Panc1 (cell line): Measurements from ENCODE around the gene CDH13. TPM values are rescaled to one million over a fixed set of nuclear protein-coding genes. Genes with fewer than 3 reads are reported as not detected.

Experiments
- ATAC-seq: fragments of 200-7000 bp; cut with Tn5 transposase; 2 replicates; pipeline ENCODE4 v1.9.1; 2020; ENCODE audit warnings: mild to moderate bottlenecking, moderate library complexity
- BruUV-seq: library from RNA; stranded (reverse); fragments of 400-500 nt; replicated peaks from 2 replicates; lab custom pipeline; 2021; lab: Mats Ljungman, UMichigan
- CTCF ChIA-PET: fragments of 300-600 bp; sonication (Branson Sonifier 250); formaldehyde crosslinking; loops from one replicate; lab custom pipeline; 2022; ENCODE audit warnings: antibody characterized with exemption; lab: Charles Lee
- POLR2A ChIA-PET: fragments of 300-600 bp; sonication (Branson Sonifier 250); formaldehyde crosslinking; loops from one replicate; lab custom pipeline; 2022; ENCODE audit warnings: antibody characterized with exemption; lab: Charles Lee
- DNase-seq: peaks from one replicate; pipeline ENCODE4 v3.0.0-alpha.2; 2010; ENCODE audit warnings: low read depth, low spot score
- H3K27ac ChIP-seq: 2 replicates; pipeline ENCODE4 v1.5.1; 2011; ENCODE audit warnings: mild to moderate bottlenecking, low read length, inconsistent platforms
- H3K27me3 ChIP-seq: fragments of 200-500 bp; sonication (Bioruptor generic); 2 replicates; pipeline ENCODE4 v1.6.0; 2014; ENCODE audit warnings: low read length, inconsistent platforms; ENCODE audit not compliant: control insufficient read depth, insufficient read depth
- H3K36me3 ChIP-seq: fragments of 200-500 bp; sonication (Bioruptor generic); 2 replicates; pipeline ENCODE4 v1.5.1; 2014; ENCODE audit warnings: inconsistent platforms, mild to moderate bottlenecking, low read length, moderate library complexity; ENCODE audit not compliant: control insufficient read depth, insufficient read depth
- H3K4me1 ChIP-seq: 2 replicates; pipeline ENCODE4 v1.5.1; 2011; ENCODE audit warnings: inconsistent platforms, mild to moderate bottlenecking, low read length, moderate library complexity; ENCODE audit not compliant: control insufficient read depth, insufficient read depth
- H3K4me3 ChIP-seq, 2 experiments: 2 replicates each; pipeline ENCODE4 v1.5.1; 2011 to 2012; ENCODE audit warnings: low read depth in 2 of 2, low read length in 2 of 2, mild to moderate bottlenecking in 2 of 2, inconsistent platforms in 1 of 2, moderate library complexity in 1 of 2
- H3K9me3 ChIP-seq: fragments of 200-500 bp; sonication (Bioruptor generic); 2 replicates; pipeline ENCODE4 v1.5.1; 2014; ENCODE audit warnings: low read depth, mild to moderate bottlenecking, inconsistent platforms, low read length, moderate library complexity; ENCODE audit not compliant: control insufficient read depth, insufficient read depth
- POLR2AphosphoS5 ChIP-seq: IDR thresholded peaks from 2 replicates; pipeline ENCODE4 v1.6.1; 2012; ENCODE audit warnings: mild to moderate bottlenecking, low read depth, low read length, moderate library complexity
- SIN3A ChIP-seq: IDR thresholded peaks from 2 replicates; pipeline ENCODE4 v1.6.1; 2012; ENCODE audit warnings: low read depth, mild to moderate bottlenecking, low read length, moderate library complexity, borderline replicate concordance; ENCODE audit not compliant: insufficient read depth
- TCF7L2 ChIP-seq: IDR thresholded peaks from 2 replicates; pipeline ENCODE4 v1.6.1; 2011; ENCODE audit warnings: mild to moderate bottlenecking, low read depth, low read length, inconsistent platforms
- in situ Hi-C: cut with HindIII; loops from 2 replicates; pipeline ENCODE4 v1.10.0; 2016; ENCODE audit warnings: low sequenced_read_pairs, low pct_unique_long_range_greater_than_20kb
- intact Hi-C: fragments of 100-400 bp; cut with micrococcal nuclease; formaldehyde crosslinking; loops from one replicate; pipeline ENCODE4 v1.10.0; 2022; ENCODE audit not compliant: unreplicated experiment
- total RNA-seq: library from RNA; stranded (reverse); gene quantifications from one replicate; pipeline ENCODE4 v1.2.1, GENCODE V29; 2021; ENCODE audit not compliant: unreplicated experiment
- TF ChIP-seq, protein P1 (sequence below): fragments of 450-650 bp; IDR thresholded peaks from 2 replicates; pipeline ENCODE4 v1.5.1; 2017; ENCODE audit warnings: mild to moderate bottlenecking
- TF ChIP-seq, protein P2 (sequence below), 2 experiments: IDR thresholded peaks; 2 replicates each; pipeline ENCODE4 v1.6.1; 2011 to 2012; ENCODE audit warnings: low read depth in 2 of 2, control low read depth in 1 of 2, low read length in 1 of 2, mild to moderate bottlenecking in 1 of 2, moderate library complexity in 1 of 2; ENCODE audit not compliant: insufficient read depth in 1 of 2

Gene CDH13
- total RNA-seq, 1 experiment from 2014 or later = not detected

DNA sequence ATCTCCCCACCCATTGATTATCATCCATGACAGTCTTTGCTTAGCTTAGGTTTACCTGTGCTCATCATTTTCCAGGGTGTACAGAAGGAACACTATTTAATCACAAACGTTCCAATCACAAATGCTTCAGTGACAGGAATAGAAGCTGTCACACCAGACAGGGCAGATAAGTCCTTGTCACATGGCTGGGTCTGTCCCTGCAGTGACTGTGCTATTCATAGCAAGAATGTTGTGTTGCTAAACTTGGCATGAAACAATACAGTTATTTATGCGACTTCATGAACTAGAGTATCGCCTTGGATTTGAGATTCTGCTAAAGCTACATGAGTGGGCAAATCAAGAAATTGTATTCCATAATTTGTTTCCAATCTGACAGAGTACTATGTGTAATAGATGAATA, 108.4 kb downstream of the CDH13 start:
- POLR2A ChIA-PET = no interaction called here
- in situ Hi-C loops (no loop called here), intact Hi-C loops (loop anchor here (10.0 kb wide), 1 partner anchor 470 kb away; no protein-coding TSS in a partner anchor)
- Histone ChIP-seq H3K9me3 (no peaks in the 10 kb centered on the region), H3K4me1 (no peaks in the 10 kb centered on the region), H3K27me3 (no peaks in the 10 kb centered on the region), H3K4me3 (no peak overlapping the region), H3K27ac (no peak overlapping the region), H3K36me3 (no peaks in the 10 kb centered on the region)
- DNase-seq (no peak), ATAC-seq (no peak)
- TF ChIP-seq, protein P1, sequence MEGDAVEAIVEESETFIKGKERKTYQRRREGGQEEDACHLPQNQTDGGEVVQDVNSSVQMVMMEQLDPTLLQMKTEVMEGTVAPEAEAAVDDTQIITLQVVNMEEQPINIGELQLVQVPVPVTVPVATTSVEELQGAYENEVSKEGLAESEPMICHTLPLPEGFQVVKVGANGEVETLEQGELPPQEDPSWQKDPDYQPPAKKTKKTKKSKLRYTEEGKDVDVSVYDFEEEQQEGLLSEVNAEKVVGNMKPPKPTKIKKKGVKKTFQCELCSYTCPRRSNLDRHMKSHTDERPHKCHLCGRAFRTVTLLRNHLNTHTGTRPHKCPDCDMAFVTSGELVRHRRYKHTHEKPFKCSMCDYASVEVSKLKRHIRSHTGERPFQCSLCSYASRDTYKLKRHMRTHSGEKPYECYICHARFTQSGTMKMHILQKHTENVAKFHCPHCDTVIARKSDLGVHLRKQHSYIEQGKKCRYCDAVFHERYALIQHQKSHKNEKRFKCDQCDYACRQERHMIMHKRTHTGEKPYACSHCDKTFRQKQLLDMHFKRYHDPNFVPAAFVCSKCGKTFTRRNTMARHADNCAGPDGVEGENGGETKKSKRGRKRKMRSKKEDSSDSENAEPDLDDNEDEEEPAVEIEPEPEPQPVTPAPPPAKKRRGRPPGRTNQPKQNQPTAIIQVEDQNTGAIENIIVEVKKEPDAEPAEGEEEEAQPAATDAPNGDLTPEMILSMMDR = no peak
- TF ChIP-seq POLR2AphosphoS5 = no peak
- no peak for TF ChIP-seq TCF7L2
- TF ChIP-seq SIN3A = no peak
- TF ChIP-seq, protein P2, sequence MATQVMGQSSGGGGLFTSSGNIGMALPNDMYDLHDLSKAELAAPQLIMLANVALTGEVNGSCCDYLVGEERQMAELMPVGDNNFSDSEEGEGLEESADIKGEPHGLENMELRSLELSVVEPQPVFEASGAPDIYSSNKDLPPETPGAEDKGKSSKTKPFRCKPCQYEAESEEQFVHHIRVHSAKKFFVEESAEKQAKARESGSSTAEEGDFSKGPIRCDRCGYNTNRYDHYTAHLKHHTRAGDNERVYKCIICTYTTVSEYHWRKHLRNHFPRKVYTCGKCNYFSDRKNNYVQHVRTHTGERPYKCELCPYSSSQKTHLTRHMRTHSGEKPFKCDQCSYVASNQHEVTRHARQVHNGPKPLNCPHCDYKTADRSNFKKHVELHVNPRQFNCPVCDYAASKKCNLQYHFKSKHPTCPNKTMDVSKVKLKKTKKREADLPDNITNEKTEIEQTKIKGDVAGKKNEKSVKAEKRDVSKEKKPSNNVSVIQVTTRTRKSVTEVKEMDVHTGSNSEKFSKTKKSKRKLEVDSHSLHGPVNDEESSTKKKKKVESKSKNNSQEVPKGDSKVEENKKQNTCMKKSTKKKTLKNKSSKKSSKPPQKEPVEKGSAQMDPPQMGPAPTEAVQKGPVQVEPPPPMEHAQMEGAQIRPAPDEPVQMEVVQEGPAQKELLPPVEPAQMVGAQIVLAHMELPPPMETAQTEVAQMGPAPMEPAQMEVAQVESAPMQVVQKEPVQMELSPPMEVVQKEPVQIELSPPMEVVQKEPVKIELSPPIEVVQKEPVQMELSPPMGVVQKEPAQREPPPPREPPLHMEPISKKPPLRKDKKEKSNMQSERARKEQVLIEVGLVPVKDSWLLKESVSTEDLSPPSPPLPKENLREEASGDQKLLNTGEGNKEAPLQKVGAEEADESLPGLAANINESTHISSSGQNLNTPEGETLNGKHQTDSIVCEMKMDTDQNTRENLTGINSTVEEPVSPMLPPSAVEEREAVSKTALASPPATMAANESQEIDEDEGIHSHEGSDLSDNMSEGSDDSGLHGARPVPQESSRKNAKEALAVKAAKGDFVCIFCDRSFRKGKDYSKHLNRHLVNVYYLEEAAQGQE (IDR thresholded peaks at IDR 0.05; ENCODE audit: insufficient read depth in 1 of 2, low read depth in 2 of 2, low read length in 1 of 2) = no peak
- CTCF ChIA-PET = no interaction called here
- no TSS peak for BruUV-seq

DNA sequence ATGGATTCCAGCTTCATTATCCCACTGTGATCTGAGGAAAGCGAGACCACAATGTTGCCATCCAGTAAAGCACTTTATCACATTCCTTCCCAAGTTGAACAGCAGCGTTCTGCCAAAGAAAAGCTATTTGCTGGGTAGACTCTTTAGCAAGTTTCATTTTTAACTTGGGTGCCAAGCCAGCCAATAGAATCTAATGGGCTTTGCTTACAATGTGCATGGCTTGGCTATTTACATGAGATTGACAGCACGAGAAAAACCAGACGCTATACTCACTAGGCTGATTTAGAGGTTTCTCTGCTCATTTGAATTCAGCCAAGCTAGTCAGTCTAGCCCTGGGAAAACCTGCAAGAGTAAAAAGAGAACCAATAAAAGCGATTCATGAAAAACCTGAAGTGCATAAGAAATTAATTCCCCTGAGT, 108.9 kb downstream of the CDH13 start:
- intact Hi-C loops = loop anchor here (10.0 kb wide), 1 partner anchor 471 kb away; no protein-coding TSS in a partner anchor
- Histone ChIP-seq H3K27me3 (no peaks in the 10 kb centered on the region), H3K4me3 (no peak overlapping the region), H3K4me1 (no peaks in the 10 kb centered on the region), H3K9me3 (no peaks in the 10 kb centered on the region), H3K27ac (no peak overlapping the region), H3K36me3 (no peaks in the 10 kb centered on the region)
- no peak for ATAC-seq
- POLR2A ChIA-PET = no interaction called here
- CTCF ChIA-PET = no interaction called here
- no TSS peak for BruUV-seq
- DNase-seq = no peak
- in situ Hi-C loops = no loop called here
- TF ChIP-seq SIN3A (no peak), TCF7L2 (no peak)
- TF ChIP-seq, protein P1 = no peak
